ENCODE measurements around the gene HSPA1A. TPM values are rescaled to one million over a fixed set of nuclear protein-coding genes. Genes with fewer than 3 reads are reported as not detected.
"Not testable (repeated sequence)": the region's sequence is repeated elsewhere in the genome, so short reads cannot be mapped to it uniquely, and the experiment has no call there.

HSPA1A gene
- total RNA-seq, 4 donors from 2014 or later = 158 to 362 (median 223) TPM

- intact Hi-C loops (cut with DNase I) = no loop called here
- Histone ChIP-seq H3K27ac (peak overlapping the region in 2 of 4 donors; percentile 25 to 29), H3K4me3 (no peak overlapping the region), H3K27me3 (no peaks in the 10 kb centered on the region), H3K36me3 (peaks cover 11 to 46% (median 34%) of the 10 kb centered on the region in 3 donors), H3K4me1 (peaks cover 13 to 21% (median 16%) of the 10 kb centered on the region in 3 donors), H3K9me3 (no peaks in the 10 kb centered on the region)
- DNase-seq = no peak
- 54 to 66% methylated on average over 7 to 9 of the region's 9 CpGs for WGBS, 2 donors
- no peak for TF ChIP-seq CTCF (IDR thresholded peaks at IDR 0.05)
- no peak for TF ChIP-seq POLR2A (IDR thresholded peaks at IDR 0.05)
Observed at GRCh38 chr6:31842053-31842452, 26.7 kb downstream of the HSPA1A start.

GRCh38 chr6:31844507-31844906, 29.2 kb downstream of the HSPA1A start:
- intact Hi-C loops (cut with DNase I) = no loop called here
- no peak for TF ChIP-seq CTCF (IDR thresholded peaks at IDR 0.05)
- no peak for TF ChIP-seq POLR2A (IDR thresholded peaks at IDR 0.05)
- Histone ChIP-seq H3K4me3 (no peak overlapping the region), H3K27ac (no peak overlapping the region), H3K9me3 (no peaks in the 10 kb centered on the region), H3K27me3 (no peaks in the 10 kb centered on the region), H3K36me3 (peaks cover 9 to 21% (median 16%) of the 10 kb centered on the region in 3 donors), H3K4me1 (no peaks in the 10 kb centered on the region)
- DNase-seq = no peak
- 94 to 96% methylated on average over 2 to 3 of the region's 3 CpGs for WGBS, 2 donors

- TF ChIP-seq CTCF (IDR thresholded peaks at IDR 0.05) (no peak), POLR2A (IDR thresholded peaks at IDR 0.05) (no peak)
- no peaks in the 10 kb centered on the region for H3K4me1 ChIP-seq
- H3K27me3 ChIP-seq = no peaks in the 10 kb centered on the region
- 69 to 83% methylated on average over 2 of the region's 2 CpGs for WGBS, 2 donors
- no peaks in the 10 kb centered on the region for H3K36me3 ChIP-seq
- no peak overlapping the region for H3K4me3 ChIP-seq
- H3K27ac ChIP-seq = no peak overlapping the region
- no peak for DNase-seq
- H3K9me3 ChIP-seq = no peaks in the 10 kb centered on the region
- intact Hi-C loops (cut with DNase I) = no loop called here
Observed at GRCh38 chr6:31847276-31847978, 32.1 kb downstream of the HSPA1A start.

GRCh38 chr6:31850765-31851484, 35.6 kb downstream of the HSPA1A start:
- intact Hi-C loops (cut with DNase I) = no loop called here
- Histone ChIP-seq H3K9me3 (no peaks in the 10 kb centered on the region), H3K36me3 (no peaks in the 10 kb centered on the region), H3K27me3 (no peaks in the 10 kb centered on the region), H3K27ac (no peak overlapping the region), H3K4me1 (no peaks in the 10 kb centered on the region), H3K4me3 (no peak overlapping the region)
- DNase-seq = no peak
- WGBS, 2 donors = 100% methylated on average over 2 of the region's 2 CpGs
- TF ChIP-seq CTCF (IDR thresholded peaks at IDR 0.05) (no peak), POLR2A (IDR thresholded peaks at IDR 0.05) (no peak)

- intact Hi-C loops (cut with DNase I) = no loop called here
Observed at GRCh38 chr6:31851485-31851832, 36.1 kb downstream of the HSPA1A start.

GRCh38 chr6:31851980-31852718, 36.8 kb downstream of the HSPA1A start:
- 89 to 100% methylated on average over 1 to 12 of the region's 35 CpGs for WGBS, 2 donors
- intact Hi-C loops (cut with DNase I); H3K4me3 ChIP-seq; H3K36me3 ChIP-seq; H3K27ac ChIP-seq; H3K9me3 ChIP-seq; H3K4me1 ChIP-seq; DNase-seq; H3K27me3 ChIP-seq: not testable (repeated sequence)

More at GRCh38 chr6:31851485-31851832, 36.1 kb downstream of the HSPA1A start:
- no peak overlapping the region for H3K4me3 ChIP-seq
- H3K9me3 ChIP-seq = no peaks in the 10 kb centered on the region
- TF ChIP-seq CTCF (IDR thresholded peaks at IDR 0.05) (no peak), POLR2A (IDR thresholded peaks at IDR 0.05) (no peak)
- H3K4me1 ChIP-seq = no peaks in the 10 kb centered on the region
- 35 to 47% methylated on average over 2 of the region's 2 CpGs for WGBS, 2 donors
- no peaks in the 10 kb centered on the region for H3K36me3 ChIP-seq
- DNase-seq = no peak
- no peaks in the 10 kb centered on the region for H3K27me3 ChIP-seq
- no peak overlapping the region for H3K27ac ChIP-seq

- H3K27me3 ChIP-seq; H3K27ac ChIP-seq; H3K4me3 ChIP-seq; intact Hi-C loops (cut with DNase I); DNase-seq; H3K9me3 ChIP-seq: not testable (repeated sequence)
- 90 to 93% methylated on average over 6 to 8 of the region's 8 CpGs for WGBS, 2 donors
- Histone ChIP-seq H3K4me1 (peaks cover 0 to 18% (median 9%) of the 10 kb centered on the region in 3 donors), H3K36me3 (peaks cover 11 to 45% (median 15%) of the 10 kb centered on the region in 3 donors)
Observed at GRCh38 chr6:31857774-31858173, 42.4 kb downstream of the HSPA1A start.

Measured in esophagus squamous epithelium (tissue), 5 donors.